WTC11 (cell line): ENCODE data around the gene TMEM158. TPM values are rescaled to one million over a fixed set of nuclear protein-coding genes. Genes with fewer than 3 reads are reported as not detected.

ENCODE experiments used
- ATAC-seq: fragments of 200-7000 bp; cut with Tn5 transposase; 2 replicates; pipeline ENCODE4 v1.10.0; 2021; ENCODE audit warnings: mild to moderate bottlenecking, moderate library complexity
- CTCF ChIA-PET: fragments of 300-600 bp; sonication (Branson Sonifier 250); formaldehyde crosslinking; loops from one replicate; lab custom pipeline; 2021; ENCODE audit warnings: antibody characterized with exemption; lab: Charles Lee
- POLR2A ChIA-PET: fragments of 350-600 bp; sonication (Branson Sonifier 250); formaldehyde crosslinking; loops from one replicate; lab custom pipeline; 2021; ENCODE audit warnings: antibody characterized with exemption; lab: Charles Lee
- DNase-seq: peaks from one replicate; pipeline ENCODE4 v3.0.0; 2021; ENCODE audit warnings: low spot score
- H3K27ac Mint-ChIP-seq: 2 replicates; pipeline ENCODE4 v1.8.0; 2021; ENCODE audit warnings: mixed read lengths
- H3K27me3 Mint-ChIP-seq: 2 replicates; pipeline ENCODE4 v1.8.0; 2021; ENCODE audit warnings: low read depth, mild to moderate bottlenecking, moderate library complexity, mixed read lengths
- H3K36me3 Mint-ChIP-seq: 2 replicates; pipeline ENCODE4 v1.8.0; 2021; ENCODE audit warnings: mixed read lengths
- H3K4me1 Mint-ChIP-seq: 2 replicates; pipeline ENCODE4 v1.8.0; 2022; ENCODE audit warnings: mixed read lengths
- H3K4me3 Mint-ChIP-seq: 2 replicates; pipeline ENCODE4 v1.8.0; 2021; ENCODE audit warnings: mild to moderate bottlenecking, moderate library complexity, mixed read lengths
- H3K9me3 Mint-ChIP-seq: 2 replicates; pipeline ENCODE4 v1.8.0; 2021; ENCODE audit warnings: mixed read lengths
- ATF2 ChIP-seq: sonication (generic); formaldehyde crosslinking; IDR thresholded peaks from 2 replicates; pipeline ENCODE4 v1.8.1; 2022; ENCODE audit warnings: low read depth, missing genetic modification reagents, borderline replicate concordance
- CBFB ChIP-seq: sonication (generic); formaldehyde crosslinking; IDR thresholded peaks from 2 replicates; pipeline ENCODE4 v1.8.1; 2022; ENCODE audit warnings: mild to moderate bottlenecking, low read depth, missing genetic modification reagents
- CREB1 ChIP-seq: sonication (generic); formaldehyde crosslinking; IDR thresholded peaks from 2 replicates; pipeline ENCODE4 v1.8.0; 2023; ENCODE audit warnings: mild to moderate bottlenecking, missing genetic modification reagents
- CREM ChIP-seq: sonication (generic); formaldehyde crosslinking; IDR thresholded peaks from 2 replicates; pipeline ENCODE4 v1.8.1; 2022; ENCODE audit warnings: mild to moderate bottlenecking, missing genetic modification reagents, moderate library complexity
- ETV6 ChIP-seq: sonication (generic); formaldehyde crosslinking; IDR thresholded peaks from 2 replicates; pipeline ENCODE4 v1.8.1; 2022; ENCODE audit warnings: mild to moderate bottlenecking, missing genetic modification reagents
- FOXK1 ChIP-seq: sonication (generic); formaldehyde crosslinking; IDR thresholded peaks from 2 replicates; pipeline ENCODE4 v1.8.0; 2022; ENCODE audit warnings: mild to moderate bottlenecking, moderate library complexity, missing genetic modification reagents
- JAZF1 ChIP-seq: fragments of 250-450 bp; sonication (Bioruptor Pico); IDR thresholded peaks from 2 replicates; pipeline ENCODE4 v1.9.0; 2021; ENCODE audit warnings: moderate library complexity, mild to moderate bottlenecking, inconsistent platforms
- MLX ChIP-seq: sonication (generic); formaldehyde crosslinking; IDR thresholded peaks from 2 replicates; pipeline ENCODE4 v1.8.1; 2023; ENCODE audit warnings: mild to moderate bottlenecking, missing genetic modification reagents, moderate library complexity
- SMAD3 ChIP-seq: sonication (generic); formaldehyde crosslinking; IDR thresholded peaks from 2 replicates; pipeline ENCODE4 v1.8.0; 2022; ENCODE audit warnings: missing genetic modification reagents, mild to moderate bottlenecking, borderline replicate concordance
- SMAD4 ChIP-seq: sonication (generic); formaldehyde crosslinking; IDR thresholded peaks from 2 replicates; pipeline ENCODE4 v1.8.0; 2022; ENCODE audit warnings: mild to moderate bottlenecking, missing genetic modification reagents
- TEAD1 ChIP-seq: sonication (generic); formaldehyde crosslinking; IDR thresholded peaks from 2 replicates; pipeline ENCODE4 v1.8.0; 2022; ENCODE audit warnings: mild to moderate bottlenecking, missing genetic modification reagents
- TEAD4 ChIP-seq: sonication (generic); formaldehyde crosslinking; IDR thresholded peaks from 2 replicates; pipeline ENCODE4 v1.8.0; 2022; ENCODE audit warnings: mild to moderate bottlenecking, missing genetic modification reagents
- TP53 ChIP-seq: sonication (generic); formaldehyde crosslinking; IDR thresholded peaks from 2 replicates; pipeline ENCODE4 v1.8.1; 2023; ENCODE audit warnings: mild to moderate bottlenecking, missing genetic modification reagents
- ZMAT4 ChIP-seq: fragments of 250-450 bp; sonication (Bioruptor Pico); IDR thresholded peaks from 2 replicates; pipeline ENCODE4 v1.9.0; 2021; ENCODE audit warnings: mild to moderate bottlenecking
- ZNF121 ChIP-seq: sonication (generic); formaldehyde crosslinking; IDR thresholded peaks from 2 replicates; pipeline ENCODE4 v1.8.0; 2023; ENCODE audit warnings: missing genetic modification reagents
- ZNF219 ChIP-seq: sonication (generic); formaldehyde crosslinking; IDR thresholded peaks from 2 replicates; pipeline ENCODE4 v1.8.0; 2023; ENCODE audit warnings: missing genetic modification reagents, mild to moderate bottlenecking, borderline replicate concordance
- ZNF263 ChIP-seq: sonication (generic); formaldehyde crosslinking; IDR thresholded peaks from 2 replicates; pipeline ENCODE4 v1.8.1; 2022; ENCODE audit warnings: low read depth, mild to moderate bottlenecking, moderate library complexity, missing genetic modification reagents
- ZNF416 ChIP-seq: fragments of 250-450 bp; sonication (Bioruptor Pico); IDR thresholded peaks from 2 replicates; pipeline ENCODE4 v1.9.0; 2021; ENCODE audit warnings: mild to moderate bottlenecking, inconsistent platforms
- total RNA-seq: library from RNA; stranded (reverse); gene quantifications from 3 replicates; pipeline ENCODE4 v1.2.3, GENCODE V29; 2021
- TF ChIP-seq, protein P1 (sequence below): sonication (generic); formaldehyde crosslinking; IDR thresholded peaks from 2 replicates; pipeline ENCODE4 v1.8.1; 2022; ENCODE audit warnings: mild to moderate bottlenecking, missing genetic modification reagents, moderate library complexity, borderline replicate concordance
- TF ChIP-seq, protein P2 (sequence below): fragments of 200-600 bp; IDR thresholded peaks from 2 replicates; pipeline ENCODE4 v1.8.0; 2022; ENCODE audit warnings: antibody characterized with exemption
- TF ChIP-seq, protein P3 (sequence below): fragments of 250-450 bp; sonication (Bioruptor Pico); IDR thresholded peaks from 2 replicates; pipeline ENCODE4 v1.9.0; 2021; ENCODE audit warnings: mild to moderate bottlenecking, borderline replicate concordance
- TF ChIP-seq, protein P4 (sequence below): fragments of 250-450 bp; sonication (Bioruptor Pico); IDR thresholded peaks from 2 replicates; pipeline ENCODE4 v1.9.0; 2021; ENCODE audit warnings: mild to moderate bottlenecking

The TMEM158 gene
- total RNA-seq, 1 experiment from 2014 or later: 17.9 TPM

DNA sequence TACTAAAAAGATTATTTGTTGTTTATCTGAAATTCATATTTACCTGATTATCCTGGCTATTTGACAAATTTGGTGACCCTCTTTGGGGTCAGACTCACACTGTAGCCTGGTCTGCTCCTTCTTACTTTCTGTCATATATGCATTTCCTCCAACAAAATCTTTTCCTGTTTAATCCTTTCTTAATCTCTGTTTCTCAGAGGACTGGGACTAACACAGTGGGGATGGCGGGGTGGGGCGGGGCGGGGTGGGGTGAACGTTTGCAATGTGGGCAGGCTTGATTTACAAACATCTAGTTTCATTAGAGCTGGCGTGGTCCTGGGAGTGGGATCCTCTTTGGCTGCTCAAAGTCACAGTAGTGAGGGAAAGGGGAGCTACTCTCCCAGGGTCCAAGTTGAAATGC lies 44.6 kb downstream of the TMEM158 start:
- POLR2A ChIA-PET: no interaction called here
- H3K27me3 Mint-ChIP-seq: no peaks in the 10 kb centered on the region; the same call in 1 of the 2 replicates
- H3K9me3 Mint-ChIP-seq: no peaks in the 10 kb centered on the region
- TF ChIP-seq ATF2 (CRISPR knock-in tag) (no peak), FOXK1 (CRISPR knock-in tag) (no peak), ZMAT4 (CRISPR knock-in tag) (no peak), CBFB (CRISPR knock-in tag) (no peak), TP53 (CRISPR knock-in tag) (no peak), ZNF121 (CRISPR knock-in tag) (no peak), ZNF416 (CRISPR knock-in tag) (no peak), JAZF1 (no peak), SMAD4 (CRISPR knock-in tag) (no peak), TEAD1 (no peak), CREM (CRISPR knock-in tag) (no peak), ZNF219 (no peak), SMAD3 (CRISPR knock-in tag) (no peak), ETV6 (CRISPR knock-in tag) (no peak)
- TF ChIP-seq, protein P1, sequence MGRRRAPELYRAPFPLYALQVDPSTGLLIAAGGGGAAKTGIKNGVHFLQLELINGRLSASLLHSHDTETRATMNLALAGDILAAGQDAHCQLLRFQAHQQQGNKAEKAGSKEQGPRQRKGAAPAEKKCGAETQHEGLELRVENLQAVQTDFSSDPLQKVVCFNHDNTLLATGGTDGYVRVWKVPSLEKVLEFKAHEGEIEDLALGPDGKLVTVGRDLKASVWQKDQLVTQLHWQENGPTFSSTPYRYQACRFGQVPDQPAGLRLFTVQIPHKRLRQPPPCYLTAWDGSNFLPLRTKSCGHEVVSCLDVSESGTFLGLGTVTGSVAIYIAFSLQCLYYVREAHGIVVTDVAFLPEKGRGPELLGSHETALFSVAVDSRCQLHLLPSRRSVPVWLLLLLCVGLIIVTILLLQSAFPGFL (CRISPR knock-in tag): no peak
- peaks cover 18% of the 10 kb centered on the region for H3K4me1 Mint-ChIP-seq
- CTCF ChIA-PET: interaction anchor here (1.2 kb wide), 1 partner anchor 29 kb away, joined by 4 read pairs; no protein-coding TSS in a partner anchor
- H3K27ac Mint-ChIP-seq: no peak overlapping the region
- ATAC-seq (no peak), DNase-seq (no peak)
- no peak overlapping the region for H3K4me3 Mint-ChIP-seq
- no peaks in the 10 kb centered on the region for H3K36me3 Mint-ChIP-seq

DNA sequence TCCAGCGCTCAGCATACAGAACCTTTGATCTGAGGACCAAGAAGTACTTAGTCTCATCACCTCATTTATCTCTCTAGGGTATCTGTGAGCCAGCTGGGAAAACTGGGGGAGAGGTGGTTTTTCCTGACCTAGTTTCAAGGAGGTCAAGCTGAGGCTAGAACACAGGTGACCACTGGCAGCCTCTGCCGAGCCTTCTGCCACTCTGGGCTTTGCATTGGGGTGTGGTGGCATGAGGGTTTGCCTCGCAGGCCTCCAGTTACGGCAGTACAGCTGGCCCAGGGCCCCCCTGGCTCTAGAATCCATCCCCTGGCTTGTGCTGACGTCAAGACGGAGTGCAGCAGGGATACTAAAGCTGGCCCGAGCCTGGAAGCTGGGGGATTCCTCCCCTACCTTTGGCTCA lies 45.2 kb downstream of the TMEM158 start:
- no peaks in the 10 kb centered on the region; the same call in 1 of the 2 replicates for H3K27me3 Mint-ChIP-seq
- H3K4me3 Mint-ChIP-seq: no peak overlapping the region
- no peak overlapping the region for H3K27ac Mint-ChIP-seq
- no peaks in the 10 kb centered on the region for H3K36me3 Mint-ChIP-seq
- ATAC-seq: no peak
- DNase-seq: no peak
- no peaks in the 10 kb centered on the region for H3K9me3 Mint-ChIP-seq
- POLR2A ChIA-PET: no interaction called here
- CTCF ChIA-PET: interaction anchor here (1.2 to 3.3 kb wide), 2 partner anchors 29 kb away, joined by 4 to 9 read pairs; no protein-coding TSS in a partner anchor
- H3K4me1 Mint-ChIP-seq: peaks cover 18% of the 10 kb centered on the region
- TF ChIP-seq ZNF263 (no peak), CREB1 (CRISPR knock-in tag) (no peak), ATF2 (CRISPR knock-in tag) (no peak), MLX (no peak), TEAD4 (CRISPR knock-in tag) (no peak), FOXK1 (CRISPR knock-in tag) (no peak)
- TF ChIP-seq, protein P2, sequence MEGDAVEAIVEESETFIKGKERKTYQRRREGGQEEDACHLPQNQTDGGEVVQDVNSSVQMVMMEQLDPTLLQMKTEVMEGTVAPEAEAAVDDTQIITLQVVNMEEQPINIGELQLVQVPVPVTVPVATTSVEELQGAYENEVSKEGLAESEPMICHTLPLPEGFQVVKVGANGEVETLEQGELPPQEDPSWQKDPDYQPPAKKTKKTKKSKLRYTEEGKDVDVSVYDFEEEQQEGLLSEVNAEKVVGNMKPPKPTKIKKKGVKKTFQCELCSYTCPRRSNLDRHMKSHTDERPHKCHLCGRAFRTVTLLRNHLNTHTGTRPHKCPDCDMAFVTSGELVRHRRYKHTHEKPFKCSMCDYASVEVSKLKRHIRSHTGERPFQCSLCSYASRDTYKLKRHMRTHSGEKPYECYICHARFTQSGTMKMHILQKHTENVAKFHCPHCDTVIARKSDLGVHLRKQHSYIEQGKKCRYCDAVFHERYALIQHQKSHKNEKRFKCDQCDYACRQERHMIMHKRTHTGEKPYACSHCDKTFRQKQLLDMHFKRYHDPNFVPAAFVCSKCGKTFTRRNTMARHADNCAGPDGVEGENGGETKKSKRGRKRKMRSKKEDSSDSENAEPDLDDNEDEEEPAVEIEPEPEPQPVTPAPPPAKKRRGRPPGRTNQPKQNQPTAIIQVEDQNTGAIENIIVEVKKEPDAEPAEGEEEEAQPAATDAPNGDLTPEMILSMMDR: no peak
- TF ChIP-seq, protein P3, sequence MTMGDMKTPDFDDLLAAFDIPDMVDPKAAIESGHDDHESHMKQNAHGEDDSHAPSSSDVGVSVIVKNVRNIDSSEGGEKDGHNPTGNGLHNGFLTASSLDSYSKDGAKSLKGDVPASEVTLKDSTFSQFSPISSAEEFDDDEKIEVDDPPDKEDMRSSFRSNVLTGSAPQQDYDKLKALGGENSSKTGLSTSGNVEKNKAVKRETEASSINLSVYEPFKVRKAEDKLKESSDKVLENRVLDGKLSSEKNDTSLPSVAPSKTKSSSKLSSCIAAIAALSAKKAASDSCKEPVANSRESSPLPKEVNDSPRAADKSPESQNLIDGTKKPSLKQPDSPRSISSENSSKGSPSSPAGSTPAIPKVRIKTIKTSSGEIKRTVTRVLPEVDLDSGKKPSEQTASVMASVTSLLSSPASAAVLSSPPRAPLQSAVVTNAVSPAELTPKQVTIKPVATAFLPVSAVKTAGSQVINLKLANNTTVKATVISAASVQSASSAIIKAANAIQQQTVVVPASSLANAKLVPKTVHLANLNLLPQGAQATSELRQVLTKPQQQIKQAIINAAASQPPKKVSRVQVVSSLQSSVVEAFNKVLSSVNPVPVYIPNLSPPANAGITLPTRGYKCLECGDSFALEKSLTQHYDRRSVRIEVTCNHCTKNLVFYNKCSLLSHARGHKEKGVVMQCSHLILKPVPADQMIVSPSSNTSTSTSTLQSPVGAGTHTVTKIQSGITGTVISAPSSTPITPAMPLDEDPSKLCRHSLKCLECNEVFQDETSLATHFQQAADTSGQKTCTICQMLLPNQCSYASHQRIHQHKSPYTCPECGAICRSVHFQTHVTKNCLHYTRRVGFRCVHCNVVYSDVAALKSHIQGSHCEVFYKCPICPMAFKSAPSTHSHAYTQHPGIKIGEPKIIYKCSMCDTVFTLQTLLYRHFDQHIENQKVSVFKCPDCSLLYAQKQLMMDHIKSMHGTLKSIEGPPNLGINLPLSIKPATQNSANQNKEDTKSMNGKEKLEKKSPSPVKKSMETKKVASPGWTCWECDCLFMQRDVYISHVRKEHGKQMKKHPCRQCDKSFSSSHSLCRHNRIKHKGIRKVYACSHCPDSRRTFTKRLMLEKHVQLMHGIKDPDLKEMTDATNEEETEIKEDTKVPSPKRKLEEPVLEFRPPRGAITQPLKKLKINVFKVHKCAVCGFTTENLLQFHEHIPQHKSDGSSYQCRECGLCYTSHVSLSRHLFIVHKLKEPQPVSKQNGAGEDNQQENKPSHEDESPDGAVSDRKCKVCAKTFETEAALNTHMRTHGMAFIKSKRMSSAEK (CRISPR knock-in tag): no peak
- TF ChIP-seq, protein P4, sequence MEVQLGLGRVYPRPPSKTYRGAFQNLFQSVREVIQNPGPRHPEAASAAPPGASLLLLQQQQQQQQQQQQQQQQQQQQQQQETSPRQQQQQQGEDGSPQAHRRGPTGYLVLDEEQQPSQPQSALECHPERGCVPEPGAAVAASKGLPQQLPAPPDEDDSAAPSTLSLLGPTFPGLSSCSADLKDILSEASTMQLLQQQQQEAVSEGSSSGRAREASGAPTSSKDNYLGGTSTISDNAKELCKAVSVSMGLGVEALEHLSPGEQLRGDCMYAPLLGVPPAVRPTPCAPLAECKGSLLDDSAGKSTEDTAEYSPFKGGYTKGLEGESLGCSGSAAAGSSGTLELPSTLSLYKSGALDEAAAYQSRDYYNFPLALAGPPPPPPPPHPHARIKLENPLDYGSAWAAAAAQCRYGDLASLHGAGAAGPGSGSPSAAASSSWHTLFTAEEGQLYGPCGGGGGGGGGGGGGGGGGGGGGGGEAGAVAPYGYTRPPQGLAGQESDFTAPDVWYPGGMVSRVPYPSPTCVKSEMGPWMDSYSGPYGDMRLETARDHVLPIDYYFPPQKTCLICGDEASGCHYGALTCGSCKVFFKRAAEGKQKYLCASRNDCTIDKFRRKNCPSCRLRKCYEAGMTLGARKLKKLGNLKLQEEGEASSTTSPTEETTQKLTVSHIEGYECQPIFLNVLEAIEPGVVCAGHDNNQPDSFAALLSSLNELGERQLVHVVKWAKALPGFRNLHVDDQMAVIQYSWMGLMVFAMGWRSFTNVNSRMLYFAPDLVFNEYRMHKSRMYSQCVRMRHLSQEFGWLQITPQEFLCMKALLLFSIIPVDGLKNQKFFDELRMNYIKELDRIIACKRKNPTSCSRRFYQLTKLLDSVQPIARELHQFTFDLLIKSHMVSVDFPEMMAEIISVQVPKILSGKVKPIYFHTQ: no peak
